SHP77 treated with DMSO at 0.1 percent for 48 hours (cell line): ENCODE results near the gene ABCG5.

Experiments
- DNase-seq: peaks from one replicate; lab custom pipeline; 2025; lab: John Stamatoyannopoulos, UW

The ABCG5 gene

GRCh38 chr2:43838560-43839267, at the start of gene ABCG5, which contains the start of gene ABCG8:
TSS of gene ABCG5 (minus strand) at chr2:43838839. CDS start at chr2:43838679, 160 bp downstream.
TSS of gene ABCG8 (plus strand) at chr2:43838971. CDS start at chr2:43839054, 83 bp downstream.
- DNase-seq = no peak

DNA sequence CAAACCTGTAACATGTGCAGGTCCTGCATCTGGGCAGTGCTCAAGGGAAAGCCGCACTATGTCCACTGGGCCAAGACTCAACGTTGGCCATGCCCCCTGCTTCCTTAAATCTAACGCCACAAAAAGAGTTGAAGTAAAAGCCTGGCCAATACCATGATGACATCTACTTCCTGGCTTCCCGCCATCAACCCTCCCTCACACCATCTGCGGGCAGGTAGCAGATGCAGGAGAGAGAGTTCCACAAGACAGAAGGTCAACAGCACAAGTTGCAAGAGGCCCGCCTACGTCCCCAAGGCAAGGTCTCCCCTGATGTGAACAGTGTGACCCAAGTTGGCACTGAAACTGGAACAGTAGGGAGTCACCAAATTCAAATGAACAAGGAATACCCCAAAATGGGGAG, 48.5 kb upstream of the ABCG5 start:
- DNase-seq = no peak

- DNase-seq = no peak
These were observed 46.5 kb upstream of the ABCG5 start for GRCh38 chr2:43885132-43885632.

- no peak for DNase-seq
These were observed 46.0 kb upstream of the ABCG5 start for GRCh38 chr2:43884689-43885088.

DNA sequence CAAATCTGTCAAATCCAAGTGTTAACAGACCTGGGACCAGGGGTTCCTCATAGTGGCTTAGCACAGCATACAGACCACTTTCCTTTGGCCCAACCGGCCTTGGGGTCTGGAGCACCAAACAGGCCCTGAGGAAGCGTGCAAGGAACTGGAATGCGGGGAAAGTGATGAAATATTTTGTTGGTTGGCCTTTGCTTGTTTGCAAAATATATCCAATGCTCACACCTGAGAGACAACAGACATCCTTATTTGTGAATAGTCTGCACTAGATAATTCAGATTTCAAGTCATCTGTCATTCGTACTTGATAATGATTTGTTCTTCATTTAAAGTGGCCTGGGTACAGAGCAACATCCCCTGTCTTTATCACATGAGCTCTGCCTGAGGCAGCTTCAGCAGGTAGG, 43.7 kb upstream of the ABCG5 start:
- DNase-seq = no peak

- DNase-seq = no peak
These were observed 42.3 kb upstream of the ABCG5 start for GRCh38 chr2:43880952-43881351.

DNA sequence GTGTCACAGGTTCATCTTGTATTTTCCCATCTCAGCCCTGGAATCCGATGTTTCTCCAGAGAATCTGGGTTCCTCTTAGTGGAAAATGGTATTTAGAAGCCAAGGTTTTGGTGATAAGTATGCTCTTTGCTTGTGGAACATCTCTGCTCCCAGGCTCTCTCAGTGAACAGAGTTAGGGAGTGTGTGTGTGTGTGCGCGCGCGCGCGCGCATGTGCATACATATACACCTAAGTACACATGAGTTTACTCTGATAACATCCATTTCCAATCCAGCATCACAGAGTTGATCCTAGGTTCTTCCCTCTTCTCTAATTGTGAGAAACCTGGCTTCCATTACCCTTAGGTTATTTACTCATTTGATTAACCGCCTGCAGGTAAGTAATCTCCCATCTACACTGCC, 41.8 kb upstream of the ABCG5 start:
- DNase-seq = no peak

- no peak for DNase-seq
These were observed 40.6 kb upstream of the ABCG5 start for GRCh38 chr2:43879261-43879660.

DNA sequence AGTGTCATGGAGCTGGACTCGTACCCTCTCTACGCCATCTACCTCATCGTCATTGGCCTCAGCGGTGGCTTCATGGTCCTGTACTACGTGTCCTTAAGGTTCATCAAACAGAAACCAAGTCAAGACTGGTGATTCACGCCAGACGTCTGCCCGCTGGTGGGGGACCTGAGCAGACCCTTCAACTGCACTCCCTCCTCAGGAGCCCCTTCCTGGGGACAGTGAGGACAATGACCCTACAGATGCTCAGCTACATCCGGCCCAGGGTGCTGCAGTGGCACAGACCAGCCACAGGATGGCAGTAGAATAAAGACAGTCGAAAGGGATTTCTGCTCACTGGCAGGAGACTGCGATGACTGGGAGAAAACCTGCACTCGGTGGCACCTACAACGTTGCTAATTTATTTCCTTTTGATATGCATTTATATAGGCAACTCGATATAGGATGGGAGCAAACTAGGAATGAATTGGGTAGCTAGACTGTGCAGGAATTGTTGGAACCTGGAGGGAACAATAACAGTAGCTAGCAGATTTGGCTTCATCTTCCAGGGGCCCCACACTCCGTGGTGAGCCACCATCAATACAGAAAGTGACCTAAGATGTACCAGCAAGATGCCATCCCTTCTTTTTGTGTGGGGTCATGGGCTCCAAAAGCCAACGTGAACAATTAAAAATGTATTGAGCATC, 39.3 kb upstream of the ABCG5 start:
- peak; percentile 72 for DNase-seq

GRCh38 chr2:43874776-43875451, 36.3 kb upstream of the ABCG5 start:
- no peak for DNase-seq

DNA sequence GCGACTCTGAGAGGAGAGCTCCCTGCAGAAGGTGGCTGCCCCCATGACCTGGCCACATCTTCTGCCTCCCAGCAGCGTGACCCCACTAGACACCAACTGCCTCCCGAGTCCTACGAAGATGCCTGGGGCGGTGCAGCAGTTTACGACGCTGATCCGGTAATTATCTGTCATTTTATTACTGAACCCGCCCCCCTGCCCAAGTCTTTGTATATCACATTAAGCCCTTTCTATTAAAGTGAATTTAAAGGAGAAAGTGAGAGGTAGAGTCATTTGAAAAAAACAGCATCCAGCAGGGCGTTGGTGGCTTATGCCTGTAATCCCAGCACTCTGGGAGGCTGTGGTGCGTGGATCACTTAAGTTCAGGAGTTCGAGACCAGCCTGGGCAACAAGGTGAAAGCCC, 33.5 kb upstream of the ABCG5 start:
- no peak for DNase-seq

DNA sequence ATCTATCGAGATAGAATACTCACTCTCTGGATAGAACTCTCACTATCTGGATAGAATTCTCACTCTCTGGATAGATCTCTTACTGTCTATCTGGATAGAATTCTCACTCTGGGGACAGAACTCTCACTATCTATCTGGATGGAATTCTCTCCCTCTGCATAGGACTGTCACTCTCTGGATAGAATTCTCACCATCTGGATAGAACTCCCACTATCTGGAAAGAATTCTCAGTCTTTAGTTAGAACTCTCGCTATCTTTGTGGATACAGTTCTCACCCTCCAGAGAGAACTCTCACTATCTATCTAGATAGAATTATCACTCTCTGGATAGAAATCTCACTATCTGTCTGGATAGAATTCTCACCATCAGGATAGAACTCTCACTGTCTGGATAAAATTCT, 16.7 kb upstream of the ABCG5 start:
- no peak for DNase-seq

GRCh38 chr2:43854671-43855070, 16.0 kb upstream of the ABCG5 start:
- DNase-seq = no peak

GRCh38 chr2:43853141-43854081, 14.8 kb upstream of the ABCG5 start:
- DNase-seq = no peak

GRCh38 chr2:43852196-43852730, 13.6 kb upstream of the ABCG5 start:
- no peak for DNase-seq

GRCh38 chr2:43851011-43851980, 12.7 kb upstream of the ABCG5 start:
- no peak for DNase-seq

DNA sequence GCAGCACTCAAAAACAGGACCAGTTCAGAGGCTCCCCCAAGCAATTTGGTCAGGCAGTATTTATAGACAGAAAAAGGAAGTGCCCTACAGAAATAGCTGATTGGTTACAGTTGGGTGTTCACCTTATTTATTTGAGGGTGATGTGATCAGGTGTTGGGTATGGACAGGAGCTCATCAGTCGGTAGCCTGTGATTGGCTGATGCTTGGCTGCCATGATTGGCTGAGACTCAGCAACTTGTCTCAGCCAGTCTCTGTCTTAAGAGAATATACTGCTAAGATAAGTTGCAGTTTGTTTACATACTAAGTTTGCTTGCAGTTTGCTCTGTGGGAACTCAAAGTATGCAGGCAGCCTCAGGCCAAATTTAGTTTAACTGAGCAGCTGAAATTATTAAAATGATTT, 9.6 kb upstream of the ABCG5 start:
- DNase-seq = no peak

DNA sequence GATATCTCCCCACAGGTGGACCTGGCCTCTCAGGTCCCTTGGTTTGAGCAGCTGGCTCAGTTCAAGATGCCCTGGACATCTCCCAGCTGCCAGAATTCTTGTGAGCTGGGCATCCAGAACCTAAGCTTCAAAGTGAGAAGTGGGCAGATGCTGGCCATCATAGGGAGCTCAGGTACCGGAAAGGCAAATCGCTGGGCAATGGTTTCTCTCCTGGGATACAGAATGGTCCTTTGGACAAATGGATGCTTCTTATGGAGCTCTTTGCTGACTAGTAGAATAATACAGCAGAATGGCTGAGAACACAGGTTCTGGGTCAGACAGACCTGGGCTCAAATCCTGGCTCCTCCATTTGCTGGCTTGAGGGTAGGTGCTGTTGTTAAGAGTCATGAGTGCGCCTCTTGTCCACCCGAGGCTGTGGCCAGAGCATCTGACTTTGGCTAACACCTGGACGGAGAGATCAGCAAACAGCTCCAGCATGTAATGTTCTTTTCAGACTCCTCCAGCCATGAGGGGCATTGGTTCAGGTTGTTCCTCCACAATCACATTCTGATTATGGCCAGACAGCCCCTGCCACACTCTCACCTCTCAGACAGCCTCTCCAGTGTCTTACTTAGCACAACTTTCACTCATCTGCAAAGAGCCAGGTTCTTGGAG, 7.6 kb upstream of the ABCG5 start:
- no peak for DNase-seq

GRCh38 chr2:43845181-43845580, 6.5 kb upstream of the ABCG5 start:
- DNase-seq = no peak

DNA sequence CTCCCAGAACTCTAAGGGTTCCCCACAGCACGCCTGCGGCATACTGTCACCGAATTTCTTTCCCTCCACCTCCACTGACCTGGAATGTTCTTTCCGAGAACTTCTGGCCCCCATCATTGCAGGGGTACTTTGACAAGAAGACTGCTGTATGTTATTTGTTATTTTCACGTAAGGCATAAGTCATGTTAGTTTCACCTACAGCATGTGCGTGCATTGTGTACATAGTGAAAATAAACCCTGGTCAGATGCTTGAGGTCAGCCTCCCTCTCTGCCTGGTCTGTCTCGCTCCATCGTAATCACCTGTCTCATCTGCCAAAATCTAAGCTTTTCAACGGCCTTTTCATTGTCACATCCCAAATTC, 4.2 kb upstream of the ABCG5 start:
- DNase-seq = no peak
